Measurements from ENCODE around the gene MAP2K2. TPM values are rescaled to one million over a fixed set of nuclear protein-coding genes. Genes with fewer than 3 reads are reported as not detected.

The MAP2K2 gene
- total RNA-seq, 2 donors from 2014 or later = 191 TPM

DNA sequence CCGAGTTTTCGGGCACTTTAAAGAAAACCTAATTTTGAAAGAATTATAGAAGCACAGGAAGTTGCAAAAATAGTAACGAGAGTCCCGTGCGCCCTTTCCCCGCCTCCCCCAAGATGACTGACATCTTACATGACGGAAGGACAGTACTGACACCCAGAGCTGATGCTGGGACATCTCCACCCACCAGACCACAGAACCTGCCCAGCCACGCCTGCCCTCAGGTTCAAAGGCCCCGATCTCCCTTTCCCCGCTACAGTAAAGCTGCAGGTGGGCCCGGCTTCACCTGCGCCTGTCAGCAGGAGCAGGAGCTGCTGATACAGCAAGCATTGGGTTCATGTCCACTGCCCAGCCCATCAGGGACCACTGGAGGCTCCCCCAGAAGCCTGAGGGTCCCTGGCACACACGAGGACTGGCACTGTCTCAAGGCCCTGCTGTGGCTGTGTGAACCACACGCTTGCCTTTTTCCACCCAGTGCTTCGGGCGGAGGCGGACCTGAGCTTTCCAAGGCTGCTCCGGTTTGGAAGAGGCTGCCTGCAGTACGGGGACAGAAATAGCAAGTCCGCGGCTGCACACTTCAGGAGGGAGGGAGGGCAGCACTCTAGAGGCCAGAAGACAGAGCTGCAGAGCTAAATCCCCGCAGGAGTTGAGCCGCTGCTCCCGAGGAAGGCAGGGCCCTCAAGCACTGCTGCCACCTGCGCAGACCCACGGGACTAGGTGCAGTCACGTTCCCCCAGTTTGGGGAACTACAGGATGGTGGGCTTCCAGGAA lies 8.7 kb downstream of the MAP2K2 start:
- no peak overlapping the region for H3K4me3 Mint-ChIP-seq
- H3K36me3 ChIP-seq (ENCODE audit: control insufficient read depth, insufficient read depth, low read length) = peaks cover 77% of the 10 kb centered on the region
- no peak for DNase-seq
- H3K27ac Mint-ChIP-seq = peak overlapping the region; percentile 39
- no peaks in the 10 kb centered on the region for H3K27me3 ChIP-seq (ENCODE audit: control insufficient read depth, insufficient read depth, low read length, poor library complexity, severe bottlenecking)
- H3K4me3 ChIP-seq (ENCODE audit: low read length) = no peak overlapping the region
- H3K4me1 Mint-ChIP-seq = no peaks in the 10 kb centered on the region
- no peak overlapping the region for H3K9ac ChIP-seq (ENCODE audit: extremely low read depth, low read length, poor library complexity, severe bottlenecking)
- peaks cover 69% of the 10 kb centered on the region for H3K36me3 Mint-ChIP-seq (ENCODE audit: low read depth)
- H3K27ac ChIP-seq (ENCODE audit: low read depth, low read length) = no peak overlapping the region
- no peaks in the 10 kb centered on the region for H3K4me1 ChIP-seq (ENCODE audit: control insufficient read depth, insufficient read depth, low read length)
- no peaks in the 10 kb centered on the region for H3K27me3 Mint-ChIP-seq (ENCODE audit: insufficient read depth)
- no peaks in the 10 kb centered on the region for H3K9me3 ChIP-seq (ENCODE audit: control insufficient read depth, low read length)
- no peaks in the 10 kb centered on the region for H3K9me3 Mint-ChIP-seq
- WGBS, 2 experiments (ENCODE audit: insufficient coverage in 1 of 2, insufficient read length in 1 of 2) = 90 to 91% methylated on average over 25 to 27 of the region's 27 CpGs
- TF ChIP-seq, protein P1, sequence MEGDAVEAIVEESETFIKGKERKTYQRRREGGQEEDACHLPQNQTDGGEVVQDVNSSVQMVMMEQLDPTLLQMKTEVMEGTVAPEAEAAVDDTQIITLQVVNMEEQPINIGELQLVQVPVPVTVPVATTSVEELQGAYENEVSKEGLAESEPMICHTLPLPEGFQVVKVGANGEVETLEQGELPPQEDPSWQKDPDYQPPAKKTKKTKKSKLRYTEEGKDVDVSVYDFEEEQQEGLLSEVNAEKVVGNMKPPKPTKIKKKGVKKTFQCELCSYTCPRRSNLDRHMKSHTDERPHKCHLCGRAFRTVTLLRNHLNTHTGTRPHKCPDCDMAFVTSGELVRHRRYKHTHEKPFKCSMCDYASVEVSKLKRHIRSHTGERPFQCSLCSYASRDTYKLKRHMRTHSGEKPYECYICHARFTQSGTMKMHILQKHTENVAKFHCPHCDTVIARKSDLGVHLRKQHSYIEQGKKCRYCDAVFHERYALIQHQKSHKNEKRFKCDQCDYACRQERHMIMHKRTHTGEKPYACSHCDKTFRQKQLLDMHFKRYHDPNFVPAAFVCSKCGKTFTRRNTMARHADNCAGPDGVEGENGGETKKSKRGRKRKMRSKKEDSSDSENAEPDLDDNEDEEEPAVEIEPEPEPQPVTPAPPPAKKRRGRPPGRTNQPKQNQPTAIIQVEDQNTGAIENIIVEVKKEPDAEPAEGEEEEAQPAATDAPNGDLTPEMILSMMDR (conservative IDR thresholded peaks at IDR 0.05) = no peak

DNA sequence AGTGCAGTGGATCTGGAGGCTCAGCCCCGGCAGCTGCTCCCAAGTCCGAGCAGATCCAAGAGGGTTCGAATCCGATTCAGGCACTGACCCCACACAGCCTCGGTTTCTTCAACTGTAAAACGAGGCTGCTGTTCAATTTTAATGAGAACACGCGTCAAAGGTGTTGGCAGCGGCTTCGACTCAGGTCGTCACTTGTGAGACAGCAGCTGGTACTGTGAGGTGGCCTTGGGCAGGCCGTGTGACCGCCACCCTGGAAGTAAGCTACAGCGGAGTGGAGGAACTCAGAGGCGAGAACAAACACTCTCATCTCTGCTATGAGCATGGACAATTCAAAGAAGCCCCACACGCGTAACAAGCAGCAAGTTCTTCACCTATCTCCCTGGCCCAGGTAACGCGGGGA lies 9.7 kb downstream of the MAP2K2 start:
- DNase-seq = no peak
- no peak overlapping the region for H3K9ac ChIP-seq (ENCODE audit: extremely low read depth, low read length, poor library complexity, severe bottlenecking)
- H3K4me1 ChIP-seq (ENCODE audit: control insufficient read depth, insufficient read depth, low read length) = no peaks in the 10 kb centered on the region
- Mint-ChIP-seq H3K4me1 (no peaks in the 10 kb centered on the region), H3K27me3 (ENCODE audit: insufficient read depth) (no peaks in the 10 kb centered on the region), H3K4me3 (no peak overlapping the region), H3K9me3 (no peaks in the 10 kb centered on the region), H3K36me3 (ENCODE audit: low read depth) (peaks cover 76% of the 10 kb centered on the region), H3K27ac (no peak overlapping the region)
- H3K9me3 ChIP-seq (ENCODE audit: control insufficient read depth, low read length) = no peaks in the 10 kb centered on the region
- H3K27ac ChIP-seq (ENCODE audit: low read depth, low read length) = no peak overlapping the region
- 94 to 97% methylated on average over 18 to 19 of the region's 19 CpGs for WGBS, 2 experiments (ENCODE audit: insufficient coverage in 1 of 2, insufficient read length in 1 of 2)
- TF ChIP-seq, protein P1 (conservative IDR thresholded peaks at IDR 0.05) = no peak
- H3K4me3 ChIP-seq (ENCODE audit: low read length) = no peak overlapping the region
- H3K27me3 ChIP-seq (ENCODE audit: control insufficient read depth, insufficient read depth, low read length, poor library complexity, severe bottlenecking) = no peaks in the 10 kb centered on the region
- H3K36me3 ChIP-seq (ENCODE audit: control insufficient read depth, insufficient read depth, low read length) = peaks cover 77% of the 10 kb centered on the region

DNA sequence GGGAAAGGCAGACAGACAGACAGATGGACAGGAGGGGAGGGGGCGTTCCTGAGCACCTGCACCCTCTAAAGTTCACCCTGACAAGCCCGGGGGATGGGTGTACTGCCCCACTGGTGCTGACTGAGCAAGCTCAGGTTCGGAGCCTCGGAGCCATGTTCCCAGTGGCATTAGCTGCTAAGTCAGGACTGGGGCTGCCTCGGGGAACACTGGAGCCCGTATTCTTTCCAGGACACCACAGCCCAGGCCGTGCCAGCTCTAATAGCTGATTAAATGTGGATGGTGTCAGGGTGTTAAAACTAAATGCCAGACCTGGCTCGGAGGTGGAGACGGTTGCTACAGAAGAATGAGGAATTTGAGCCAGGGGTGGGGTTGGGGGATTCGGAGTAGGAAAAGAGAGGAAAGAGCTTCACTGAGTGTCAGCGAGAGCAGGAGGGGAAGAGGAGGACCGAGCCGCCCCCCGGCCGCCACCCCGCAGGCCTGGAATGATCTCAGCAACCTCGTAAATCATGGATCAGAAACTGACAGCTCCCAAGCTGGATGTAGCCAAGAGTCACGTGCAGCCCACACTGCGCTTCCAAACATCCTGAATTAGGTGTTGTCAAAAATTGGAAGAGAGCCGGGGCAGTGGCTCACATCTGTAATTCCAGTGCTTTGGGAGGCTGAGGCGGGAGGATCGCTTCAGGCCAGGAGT lies 10.4 kb downstream of the MAP2K2 start:
- Histone ChIP-seq H3K9me3 (ENCODE audit: control insufficient read depth, low read length) (no peaks in the 10 kb centered on the region), H3K36me3 (ENCODE audit: control insufficient read depth, insufficient read depth, low read length) (peaks cover 79% of the 10 kb centered on the region), H3K4me1 (ENCODE audit: control insufficient read depth, insufficient read depth, low read length) (no peaks in the 10 kb centered on the region), H3K27ac (ENCODE audit: low read depth, low read length) (no peak overlapping the region), H3K9ac (ENCODE audit: extremely low read depth, low read length, poor library complexity, severe bottlenecking) (no peak overlapping the region), H3K27me3 (ENCODE audit: control insufficient read depth, insufficient read depth, low read length, poor library complexity, severe bottlenecking) (no peaks in the 10 kb centered on the region), H3K4me3 (ENCODE audit: low read length) (no peak overlapping the region)
- H3K9me3 Mint-ChIP-seq = no peaks in the 10 kb centered on the region
- H3K36me3 Mint-ChIP-seq (ENCODE audit: low read depth) = peaks cover 82% of the 10 kb centered on the region
- no peak overlapping the region for H3K27ac Mint-ChIP-seq
- DNase-seq = no peak
- TF ChIP-seq, protein P1 (conservative IDR thresholded peaks at IDR 0.05) = no peak
- H3K27me3 Mint-ChIP-seq (ENCODE audit: insufficient read depth) = no peaks in the 10 kb centered on the region
- no peaks in the 10 kb centered on the region for H3K4me1 Mint-ChIP-seq
- 96% methylated on average over 15 to 22 of the region's 22 CpGs for WGBS, 2 experiments (ENCODE audit: insufficient coverage in 1 of 2, insufficient read length in 1 of 2)
- no peak overlapping the region for H3K4me3 Mint-ChIP-seq
